GM23248 (cell line): ENCODE results near the gene UBALD1. TPM values are rescaled to one million over a fixed set of nuclear protein-coding genes. Genes with fewer than 3 reads are reported as not detected.

Experiments
- DNase-seq: peaks from one replicate; pipeline ENCODE4 v3.0.0-alpha.2; 2015
- H2AFZ ChIP-seq: fragments of 200-600 bp; sonication (generic); 2 replicates; pipeline ENCODE4 v1.6.1; 2016; ENCODE audit warnings: antibody characterized with exemption
- H3F3A ChIP-seq: fragments of 200-600 bp; sonication (generic); 2 replicates; pipeline ENCODE4 v1.6.1; 2016; ENCODE audit warnings: mild to moderate bottlenecking, antibody characterized with exemption, mixed run types; ENCODE audit not compliant: insufficient read depth
- H3K27ac ChIP-seq: fragments of 200-600 bp; sonication (generic); 2 replicates; pipeline ENCODE4 v1.5.1; 2016; ENCODE audit warnings: mild to moderate bottlenecking
- H3K27me3 ChIP-seq: fragments of 200-600 bp; sonication (generic); replicated peaks from 2 replicates; pipeline ENCODE4 v1.6.1; 2016; ENCODE audit warnings: mild to moderate bottlenecking; ENCODE audit not compliant: insufficient read depth
- H3K36me3 ChIP-seq: fragments of 200-600 bp; sonication (generic); 2 replicates; pipeline ENCODE4 v1.6.1; 2016; ENCODE audit warnings: low read depth, mild to moderate bottlenecking
- H3K4me1 ChIP-seq: fragments of 200-600 bp; sonication (generic); 2 replicates; pipeline ENCODE4 v1.6.1; 2016; ENCODE audit warnings: mild to moderate bottlenecking; ENCODE audit not compliant: insufficient read depth
- H3K4me2 ChIP-seq: fragments of 200-600 bp; sonication (generic); one replicate; pipeline ENCODE4 v1.6.1; 2016; ENCODE audit warnings: mild to moderate bottlenecking; ENCODE audit not compliant: unreplicated experiment
- H3K4me3 ChIP-seq: fragments of 200-600 bp; sonication (generic); 2 replicates; pipeline ENCODE4 v1.5.1; 2016; ENCODE audit warnings: mild to moderate bottlenecking
- H3K79me2 ChIP-seq: fragments of 200-600 bp; sonication (generic); 2 replicates; pipeline ENCODE4 v1.6.1; 2016; ENCODE audit warnings: mild to moderate bottlenecking; ENCODE audit not compliant: insufficient read depth
- H3K9ac ChIP-seq: fragments of 200-600 bp; sonication (generic); 2 replicates; pipeline ENCODE4 v1.6.1; 2016; ENCODE audit warnings: mild to moderate bottlenecking
- H3K9me2 ChIP-seq: fragments of 200-600 bp; sonication (generic); 2 replicates; pipeline ENCODE4 v1.6.1; 2016; ENCODE audit warnings: mixed run types, mild to moderate bottlenecking, moderate library complexity; ENCODE audit not compliant: insufficient read depth
- H3K9me3 ChIP-seq: fragments of 200-600 bp; sonication (generic); one replicate; pipeline ENCODE4 v1.6.1; 2017; ENCODE audit warnings: low read depth
- H4K20me1 ChIP-seq: fragments of 200-600 bp; sonication (generic); 2 replicates; pipeline ENCODE4 v1.6.0; 2016; ENCODE audit not compliant: insufficient read depth
- EZH2 ChIP-seq: fragments of 200-600 bp; sonication (generic); IDR thresholded peaks from 2 replicates; pipeline ENCODE4 v1.6.1; 2018; ENCODE audit warnings: antibody characterized with exemption, mild to moderate bottlenecking; ENCODE audit not compliant: insufficient read depth, poor library complexity, severe bottlenecking
- EZH2phosphoT487 ChIP-seq: fragments of 200-600 bp; sonication (generic); IDR thresholded peaks from 2 replicates; pipeline ENCODE4 v1.6.1; 2018; ENCODE audit warnings: antibody characterized with exemption, moderate library complexity, mild to moderate bottlenecking, low read depth; ENCODE audit not compliant: insufficient read depth
- WGBS, 2 experiments: methylation state at CpG; one replicate each; pipeline ENCODE4 v1.1.6; 2015 to 2017; ENCODE audit warnings: low lambda C conversion rate in 2 of 2, low coverage in 1 of 2; ENCODE audit errors: missing lambda C conversion rate in 2 of 2; 5-methylcytosine and 5-hydroxymethylcytosine counted together
- in situ Hi-C: fragments of 300-500 bp; cut with MboI; formaldehyde crosslinking; loops from 2 replicates; pipeline ENCODE4 v1.15.0; 2020
- polyA plus RNA-seq: library from polyadenylated mRNA; unstranded; fragments of >200 nt; fragmentation: Nextera tagmentation; extraction: Ambion mirVana; gene quantifications from 2 replicates; pipeline ENCODE4 v1.2.1, GENCODE V29; 2016
- total RNA-seq: library from RNA; depleted of rRNA; stranded (reverse); fragments of >200 nt; shearing (Covaris generic); gene quantifications from 2 replicates; pipeline ENCODE4 v1.2.3, GENCODE V29; 2014

Gene UBALD1
- total and polyA plus RNA-seq, 2 experiments from 2014 or later = 10.3 to 17.4 TPM

GRCh38 chr16:4640572-4641305 lies 26.1 kb upstream of the UBALD1 start:
- no peaks in the 10 kb centered on the region for H3K36me3 ChIP-seq
- H3K9me3 ChIP-seq = no peaks in the 10 kb centered on the region
- H3F3A ChIP-seq = no peaks in the 10 kb centered on the region
- no peak for TF ChIP-seq EZH2
- no peak for TF ChIP-seq EZH2phosphoT487
- DNase-seq = peak; percentile 26
- no peak overlapping the region for H2AFZ ChIP-seq
- in situ Hi-C loops = no loop called here
- H4K20me1 ChIP-seq = peaks cover 6% of the 10 kb centered on the region; the same call in 1 of the 2 replicates
- H3K4me2 ChIP-seq = no peak overlapping the region
- no peaks in the 10 kb centered on the region for H3K9me2 ChIP-seq
- H3K27ac ChIP-seq = no peak overlapping the region
- no peaks in the 10 kb centered on the region for H3K4me1 ChIP-seq
- H3K9ac ChIP-seq = no peak overlapping the region
- peaks cover 100% of the 10 kb centered on the region for H3K79me2 ChIP-seq
- WGBS, 2 experiments = 66 to 68% methylated on average over 19 of the region's 19 CpGs
- no peaks in the 10 kb centered on the region for H3K27me3 ChIP-seq
- no peak overlapping the region for H3K4me3 ChIP-seq

DNA sequence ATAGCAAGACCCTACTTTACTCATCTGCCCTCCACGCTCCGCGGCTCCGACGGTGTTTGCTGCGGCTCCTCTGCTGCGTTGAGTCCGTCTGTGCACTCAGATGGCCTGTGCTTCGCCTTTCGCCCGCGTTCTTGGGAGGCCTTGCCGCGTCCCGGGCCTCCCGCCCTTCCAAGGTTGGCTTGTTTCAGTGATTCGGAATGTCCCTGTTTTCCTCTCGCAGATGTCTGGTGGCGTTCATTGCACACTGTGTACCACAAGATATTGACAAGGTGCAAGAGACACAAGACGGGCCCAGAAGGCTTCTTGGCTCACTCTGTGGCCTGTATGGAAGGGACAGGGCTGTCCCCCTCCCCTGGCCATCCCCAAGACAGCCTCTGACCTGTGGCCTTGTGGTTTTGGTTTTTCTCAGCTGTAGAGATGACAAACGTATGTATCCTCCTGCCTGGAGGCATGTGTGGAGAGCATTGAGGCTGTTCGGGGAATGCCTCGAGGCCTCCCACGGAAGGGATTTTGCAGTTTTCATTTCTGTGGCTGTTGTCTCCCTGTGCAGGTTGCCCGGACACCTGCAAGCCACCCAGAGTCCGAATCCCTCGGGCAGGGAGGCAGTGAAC lies 25.3 kb upstream of the UBALD1 start:
- peak; percentile 12 for DNase-seq
- no peak for TF ChIP-seq EZH2phosphoT487
- TF ChIP-seq EZH2 = no peak
- in situ Hi-C loops = no loop called here
- H3K27ac ChIP-seq = no peak overlapping the region
- no peak overlapping the region for H3K9ac ChIP-seq
- WGBS, 2 experiments = 85 to 87% methylated on average over 27 of the region's 27 CpGs
- no peaks in the 10 kb centered on the region for H3K9me2 ChIP-seq
- no peaks in the 10 kb centered on the region for H3K4me1 ChIP-seq
- H3K36me3 ChIP-seq = no peaks in the 10 kb centered on the region
- no peaks in the 10 kb centered on the region for H3K9me3 ChIP-seq
- H3F3A ChIP-seq = no peaks in the 10 kb centered on the region
- no peak overlapping the region for H3K4me2 ChIP-seq
- peaks cover 100% of the 10 kb centered on the region for H3K79me2 ChIP-seq
- H3K27me3 ChIP-seq = no peaks in the 10 kb centered on the region
- peaks cover 6% of the 10 kb centered on the region; the same call in 1 of the 2 replicates for H4K20me1 ChIP-seq
- no peak overlapping the region for H3K4me3 ChIP-seq
- H2AFZ ChIP-seq = no peak overlapping the region

- Histone ChIP-seq H3K36me3 (no peaks in the 10 kb centered on the region), H3K27me3 (no peaks in the 10 kb centered on the region), H3K4me1 (no peaks in the 10 kb centered on the region), H3F3A (no peaks in the 10 kb centered on the region), H3K27ac (no peak overlapping the region), H4K20me1 (peaks cover 6% of the 10 kb centered on the region; the same call in 1 of the 2 replicates), H2AFZ (no peak overlapping the region), H3K79me2 (peaks cover 100% of the 10 kb centered on the region), H3K4me3 (no peak overlapping the region), H3K9me3 (no peaks in the 10 kb centered on the region), H3K9ac (no peak overlapping the region), H3K4me2 (no peak overlapping the region), H3K9me2 (no peaks in the 10 kb centered on the region)
- in situ Hi-C loops = no loop called here
- DNase-seq = peak; percentile 16
- 46 to 47% methylated on average over 20 to 21 of the region's 21 CpGs for WGBS, 2 experiments
- TF ChIP-seq EZH2phosphoT487 (no peak), EZH2 (no peak)
Observed at GRCh38 chr16:4637501-4638166, 22.9 kb upstream of the UBALD1 start.

DNA sequence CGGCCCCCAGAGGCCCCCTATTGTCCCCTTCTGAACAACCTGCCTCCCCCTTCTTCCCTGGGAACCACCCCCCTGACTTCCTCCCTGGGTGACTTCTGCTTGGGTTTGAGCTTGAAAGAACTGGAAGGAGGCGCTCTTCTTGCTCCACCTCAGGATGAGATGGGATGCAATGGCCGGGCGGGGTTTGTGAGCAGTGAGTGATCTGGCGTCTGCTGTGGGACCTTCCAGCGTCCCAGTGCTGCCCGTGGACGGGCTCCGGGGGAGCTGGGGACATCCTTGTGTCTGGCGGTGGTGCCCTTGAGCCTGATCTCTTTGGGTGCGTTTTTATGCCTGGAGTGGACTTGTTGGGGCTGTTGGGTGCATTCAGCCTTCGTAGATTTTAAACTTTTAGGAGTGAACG lies 21.5 kb upstream of the UBALD1 start:
- Histone ChIP-seq H3K9me2 (no peaks in the 10 kb centered on the region), H3K27me3 (no peaks in the 10 kb centered on the region), H3K4me2 (no peak overlapping the region), H3F3A (no peaks in the 10 kb centered on the region), H3K79me2 (peaks cover 100% of the 10 kb centered on the region), H3K4me1 (no peaks in the 10 kb centered on the region), H3K27ac (no peak overlapping the region), H3K9ac (no peak overlapping the region), H2AFZ (no peak overlapping the region), H3K4me3 (no peak overlapping the region), H3K36me3 (no peaks in the 10 kb centered on the region), H3K9me3 (no peaks in the 10 kb centered on the region), H4K20me1 (0 out of 2 replicates have a peak, but pooled peaks cover 6% of the 10 kb centered on the region)
- in situ Hi-C loops = no loop called here
- TF ChIP-seq EZH2 (no peak), EZH2phosphoT487 (no peak)
- 95 to 99% methylated on average over 13 of the region's 13 CpGs for WGBS, 2 experiments
- no peak for DNase-seq
